ENCODE measurements around the gene ITGB4.

The ITGB4 gene
- long read RNA-seq, donor 1, result 0 reads
- long read RNA-seq, donor 2, result 0 reads
- long read RNA-seq, donor 3, result 0 reads
- long read RNA-seq, donor 4, result 0 reads
- long read RNA-seq, donor 5, full-length matches to known transcripts, result 1 of 1,601 reads
- long read RNA-seq, donor 5, partial matches to known transcripts, result 1,551 of 1,601 reads
- long read RNA-seq, donor 5, other reads (novel, unspliced or antisense), result 49 of 1,601 reads
- long read RNA-seq, donor 6, partial matches to known transcripts, result 849 of 877 reads
- long read RNA-seq, donor 6, other reads (novel, unspliced or antisense), result 28 of 877 reads
- long read RNA-seq, donor 7, result 0 reads
- long read RNA-seq, donor 8, result 0 reads

DNA sequence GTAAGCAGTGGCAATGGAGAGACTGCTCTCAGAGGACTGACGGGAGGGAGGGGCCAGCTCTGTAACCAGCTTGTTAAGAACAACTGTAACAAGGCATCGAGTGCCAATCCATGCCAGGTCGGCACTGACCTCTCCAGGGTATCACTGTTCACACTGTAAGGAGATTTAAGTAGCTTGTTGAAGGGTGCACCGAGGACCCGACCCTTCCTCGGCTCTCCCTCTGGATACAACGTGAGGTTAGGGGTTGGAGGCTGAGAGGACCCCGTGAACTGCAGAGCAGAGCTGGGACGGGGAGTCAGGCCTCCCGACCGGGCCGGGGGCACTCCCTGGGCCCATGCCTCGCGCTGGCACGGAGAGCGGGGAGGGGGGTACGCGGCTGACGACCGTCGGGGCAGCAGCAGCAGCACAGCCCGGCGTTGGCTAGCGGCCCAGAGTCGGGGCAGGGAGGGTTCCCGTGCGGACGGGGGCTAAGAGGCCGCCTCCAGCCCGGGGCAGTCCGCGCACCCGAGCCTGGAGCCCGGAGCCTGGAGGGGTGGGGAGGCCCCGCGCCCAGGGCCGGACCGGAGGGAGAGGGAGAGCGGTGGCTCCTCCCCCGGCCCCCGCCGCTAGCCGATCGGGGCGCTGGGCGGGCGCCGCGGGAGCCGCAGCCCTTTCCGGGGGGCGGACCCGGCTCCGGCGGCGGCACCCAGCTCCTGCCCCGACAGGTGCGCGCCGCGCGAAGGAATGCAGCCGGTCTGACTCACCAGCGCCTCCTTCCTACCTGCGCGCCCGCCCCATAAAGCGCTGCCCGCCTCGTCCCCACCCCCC lies at the start of gene ITGB4:
Gene ITGB4 (plus strand): TSS at position 804 of the 807 bp plus-strand sequence. CDS start 3,245 bp downstream, outside the sequence.
- peak; percentile 65 for DNase-seq

DNA sequence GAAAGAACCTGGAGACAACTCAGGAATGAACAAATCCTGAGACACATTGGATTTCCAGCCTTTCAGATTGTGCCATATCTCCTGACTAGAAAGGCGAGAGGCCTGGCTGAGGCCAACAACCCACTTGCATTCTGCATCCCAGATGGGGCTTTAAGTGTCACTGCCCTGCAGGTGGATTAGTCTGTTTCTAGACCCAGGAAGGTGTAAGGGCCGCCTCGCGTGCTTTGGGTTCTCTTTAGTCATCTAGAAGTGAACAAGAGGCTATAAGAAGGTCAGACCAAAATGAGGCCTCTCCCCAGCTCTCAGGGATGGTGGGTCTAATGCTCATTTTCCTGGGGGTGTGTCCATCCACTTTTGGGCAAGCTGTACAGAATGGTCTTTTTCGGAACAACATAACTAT lies 49.2 kb upstream of the ITGB4 start:
- no peak for DNase-seq

DNA sequence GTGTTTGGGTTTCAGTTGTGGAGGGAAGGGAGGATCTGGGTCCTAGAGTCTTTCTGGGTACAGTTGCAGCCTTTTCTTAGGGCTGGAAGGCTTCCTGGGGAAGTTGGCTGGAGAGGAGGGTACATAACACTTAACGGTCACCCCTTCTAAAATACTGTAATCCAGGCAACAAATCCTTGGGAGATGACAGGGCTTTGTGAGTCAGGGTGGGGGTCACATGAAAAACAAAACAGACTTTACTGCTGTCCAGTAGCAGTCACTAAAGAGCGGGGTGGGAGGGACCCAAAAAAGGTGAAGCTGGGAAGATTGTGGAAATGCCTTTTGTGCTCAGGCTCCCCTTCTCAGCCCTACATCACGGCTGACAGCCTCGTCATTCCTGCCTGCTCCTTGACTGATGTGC lies 47.8 kb upstream of the ITGB4 start:
- no peak for DNase-seq

DNA sequence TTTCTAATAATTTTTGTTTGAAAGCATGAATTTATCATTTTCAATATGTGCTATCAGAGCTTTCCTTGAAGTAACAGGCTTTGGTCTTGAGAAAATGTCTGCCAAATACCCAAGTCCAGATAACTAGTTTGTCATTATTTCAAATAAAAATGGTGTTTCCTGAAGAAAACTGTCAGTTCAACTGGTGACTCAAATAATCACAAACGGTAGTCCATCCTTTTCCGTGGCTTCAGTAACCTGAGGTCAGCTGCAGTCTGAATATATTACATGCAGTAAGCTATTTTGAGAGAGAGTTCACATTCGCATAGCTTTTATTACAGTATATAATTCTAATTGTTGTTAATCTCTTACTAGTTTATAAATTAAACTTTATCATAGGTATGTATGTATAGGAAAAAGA lies 44.8 kb upstream of the ITGB4 start:
- DNase-seq, result no peak

DNA sequence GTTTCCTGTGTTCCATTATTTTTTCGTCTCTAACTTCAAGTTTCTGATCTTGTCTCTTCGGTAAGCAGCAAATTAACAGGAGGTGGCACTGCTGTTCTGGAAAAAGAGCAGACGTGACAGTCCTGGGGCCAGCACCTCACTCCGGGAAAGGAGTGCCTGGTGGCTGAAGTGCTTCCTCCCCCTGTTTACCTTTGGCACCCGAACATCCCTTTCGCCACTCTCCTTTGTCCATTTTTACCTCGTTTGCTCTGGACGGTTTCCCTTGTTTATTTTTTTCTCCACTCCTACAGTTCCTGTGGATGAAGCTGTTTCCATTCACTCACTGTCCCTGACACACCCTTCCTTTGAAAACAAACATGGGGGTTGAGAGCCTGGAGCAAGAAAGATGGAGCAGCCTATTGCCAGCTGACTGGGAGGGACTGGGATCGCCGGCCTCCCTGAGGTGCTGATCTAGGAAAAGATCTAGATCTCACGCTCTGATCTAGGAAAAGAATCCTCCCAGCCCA lies 41.5 kb upstream of the ITGB4 start:
- DNase-seq, result no peak

DNA sequence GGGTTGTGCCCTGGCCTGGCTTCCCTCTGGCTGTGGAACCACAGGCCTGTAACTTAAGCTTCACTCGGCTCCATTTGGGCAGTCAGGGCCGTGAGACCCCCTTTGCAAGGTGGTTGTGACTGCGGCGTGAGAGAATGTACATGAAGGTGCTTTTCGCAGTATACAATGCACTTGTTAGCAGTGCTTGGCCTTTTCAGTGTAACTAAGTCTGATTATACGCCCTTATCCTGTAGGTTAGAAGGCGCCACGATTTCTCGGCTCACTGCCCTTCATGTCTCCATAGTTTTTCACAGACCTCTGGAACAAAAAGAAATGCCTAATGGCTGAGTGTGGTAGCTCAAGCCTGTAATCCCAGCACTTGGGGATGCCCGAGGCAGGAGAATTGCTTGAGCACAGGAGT lies 40.8 kb upstream of the ITGB4 start:
- no peak for DNase-seq

DNA sequence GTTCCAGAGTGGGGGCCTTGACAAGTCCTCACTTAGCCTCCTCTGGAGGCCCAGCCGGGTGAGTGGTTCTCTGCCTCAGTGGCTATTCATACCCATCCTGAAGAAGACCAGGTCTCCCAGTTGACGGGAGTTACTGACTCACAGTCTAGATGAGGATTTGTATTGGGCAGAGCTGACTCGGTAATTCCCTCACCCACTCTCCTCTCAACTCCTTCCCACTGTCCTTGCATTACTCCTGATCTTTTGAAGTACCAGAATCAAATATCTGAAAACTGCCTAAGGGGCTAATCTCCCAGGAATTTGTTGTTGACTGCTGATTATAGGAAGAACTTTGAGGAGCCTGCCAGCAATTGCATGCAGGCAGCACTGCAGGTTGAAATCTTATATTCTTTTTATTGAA lies 40.0 kb upstream of the ITGB4 start:
- DNase-seq, result no peak

DNA sequence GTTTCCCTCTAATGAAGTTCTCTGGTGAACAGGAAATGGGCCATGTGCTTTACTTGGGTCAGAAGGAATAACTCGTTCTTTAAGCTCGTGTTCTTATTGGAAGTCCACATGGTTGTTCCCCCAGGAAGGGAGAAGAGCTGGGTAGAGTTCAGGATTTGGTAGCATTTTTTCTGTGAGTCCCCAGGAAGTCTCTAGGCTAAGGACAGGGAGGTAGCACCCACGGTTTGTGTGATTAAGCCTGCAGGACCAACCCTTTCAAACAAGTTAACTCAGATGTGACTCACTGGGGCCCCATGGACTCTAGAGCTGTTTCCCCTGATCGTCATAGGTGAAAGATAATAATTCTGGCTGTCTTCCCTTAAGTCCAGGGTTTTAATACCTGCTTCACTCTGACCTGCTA lies 37.7 kb upstream of the ITGB4 start:
- DNase-seq, result no peak

DNA sequence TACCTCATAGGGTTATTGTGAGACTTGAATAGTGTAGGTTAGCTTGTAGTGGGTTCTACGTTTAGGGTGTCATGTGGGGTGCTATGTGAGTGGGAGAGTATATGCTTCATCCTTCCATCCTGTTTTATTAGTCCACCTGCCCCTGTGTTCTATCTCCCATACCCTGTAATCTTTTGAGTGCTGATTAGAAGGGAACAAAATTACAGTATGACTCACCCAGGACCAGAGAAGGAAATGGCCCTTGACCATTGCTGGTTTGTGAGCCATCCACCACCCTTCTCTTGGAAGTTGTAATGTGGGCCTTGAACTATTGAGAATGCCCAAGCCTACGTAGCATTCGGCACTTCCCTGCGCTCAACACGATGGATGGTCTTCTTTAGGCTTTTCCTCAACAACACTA lies 37.0 kb upstream of the ITGB4 start:
- no peak for DNase-seq

DNA sequence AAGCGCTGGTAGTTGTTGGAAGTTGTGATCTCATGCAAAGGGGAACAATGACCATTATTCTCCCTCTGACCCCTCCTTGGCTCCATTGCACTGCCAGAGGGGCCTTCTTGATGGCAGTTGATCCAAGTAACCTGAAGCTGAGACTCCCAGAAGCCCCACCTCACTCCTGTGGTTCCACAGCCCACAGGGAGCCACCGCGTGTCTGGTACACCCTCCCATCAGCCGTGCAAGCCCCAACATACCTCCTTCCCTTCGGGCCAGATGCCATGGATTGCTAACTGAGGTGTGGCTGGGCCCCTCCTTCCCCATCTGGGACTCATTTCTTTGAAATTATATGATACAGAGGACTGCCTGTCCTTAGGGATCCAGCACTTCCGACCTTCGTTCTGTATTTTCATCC lies 36.3 kb upstream of the ITGB4 start:
- DNase-seq, result no peak

DNA sequence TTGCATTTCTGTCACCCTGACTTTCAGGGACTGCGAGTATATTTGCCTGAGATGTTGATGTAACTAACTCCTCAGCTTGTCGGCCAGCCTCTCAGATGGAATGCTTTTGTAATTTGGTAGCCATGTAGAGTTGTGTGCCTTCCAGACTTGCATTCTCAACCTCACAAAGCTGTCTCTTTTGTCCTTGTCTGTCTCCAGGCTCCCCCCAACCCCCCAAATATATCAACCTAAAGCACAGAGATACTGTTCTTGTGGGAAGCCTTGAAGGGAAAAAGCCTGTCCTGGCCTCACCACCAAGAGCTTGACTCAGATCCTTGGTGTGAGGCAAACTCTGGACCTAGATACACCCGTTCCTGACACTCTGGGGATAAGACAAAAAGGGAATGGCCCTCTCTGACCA lies 35.8 kb upstream of the ITGB4 start:
- no peak for DNase-seq

DNA sequence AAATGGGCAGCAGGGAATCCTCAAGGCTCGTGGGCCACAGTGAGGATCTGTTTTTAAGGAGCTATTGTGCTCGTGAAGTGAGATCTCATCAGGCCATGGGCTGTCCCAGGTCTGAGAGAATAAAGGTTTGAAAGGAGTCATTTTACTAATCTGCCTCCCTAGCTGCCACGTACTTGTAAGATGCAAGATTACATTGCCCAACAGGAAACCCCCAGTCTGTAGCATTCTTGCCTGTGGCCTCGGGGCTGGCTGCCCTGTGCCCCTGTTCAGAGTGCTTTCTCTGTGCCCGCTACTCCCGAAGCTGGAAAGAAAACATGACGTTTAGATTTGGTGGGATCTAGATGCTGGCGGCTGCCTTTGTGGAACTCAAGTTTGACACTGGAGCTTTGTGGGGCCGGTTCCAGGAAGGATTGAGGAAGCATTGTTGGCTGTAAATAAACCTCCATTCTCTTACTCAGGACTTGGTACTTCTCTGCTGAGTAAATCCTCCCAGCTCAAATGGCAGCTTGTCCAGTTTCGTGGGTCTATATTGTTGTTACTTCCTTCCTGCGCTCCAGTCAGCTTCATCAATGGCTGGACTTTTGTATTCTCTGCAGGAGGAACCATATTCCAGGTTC lies 32.9 kb upstream of the ITGB4 start:
- DNase-seq, result no peak

DNA sequence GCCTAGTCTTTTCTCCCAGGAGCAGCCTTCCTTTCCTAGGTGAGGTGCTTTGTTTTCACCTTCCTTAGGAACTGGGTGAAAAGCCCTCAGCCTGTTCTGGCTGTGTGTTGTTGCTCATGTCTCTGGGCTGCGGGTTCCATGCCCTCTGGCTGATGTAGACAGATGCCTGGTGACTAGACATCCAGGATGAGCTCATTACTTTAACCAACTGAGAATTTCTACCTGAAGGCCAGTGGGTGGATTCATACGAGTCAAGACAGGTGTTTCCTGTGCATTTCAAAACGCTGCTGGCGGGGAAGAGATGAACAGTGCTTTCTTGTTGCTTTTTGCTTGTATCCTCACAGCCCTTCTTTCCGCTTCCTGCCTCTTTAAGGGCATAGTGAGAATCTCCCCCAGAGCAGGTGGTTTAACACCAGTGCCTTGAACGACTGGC lies 31.8 kb upstream of the ITGB4 start:
- no peak for DNase-seq

DNA sequence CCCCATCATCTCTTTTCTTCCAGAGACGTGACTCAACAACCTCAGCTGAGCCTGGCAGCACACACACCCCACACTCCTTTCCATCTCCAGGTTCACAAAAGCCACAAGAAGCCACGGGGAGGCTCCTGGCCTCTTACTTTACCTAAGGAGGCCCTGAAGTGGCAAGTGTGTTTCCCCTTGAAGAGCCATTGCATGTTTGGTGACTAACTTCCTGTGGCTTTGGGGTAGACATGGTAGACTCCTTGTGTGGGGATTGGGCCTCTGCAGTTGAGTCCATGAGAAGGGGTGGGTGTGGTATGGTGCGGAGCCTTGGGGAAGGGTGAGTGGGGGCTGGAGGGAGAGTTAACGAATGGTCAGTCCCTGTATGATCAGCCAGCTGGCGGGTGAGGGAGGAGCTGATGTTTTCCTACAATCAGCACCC lies 29.9 kb upstream of the ITGB4 start:
- no peak for DNase-seq

DNA sequence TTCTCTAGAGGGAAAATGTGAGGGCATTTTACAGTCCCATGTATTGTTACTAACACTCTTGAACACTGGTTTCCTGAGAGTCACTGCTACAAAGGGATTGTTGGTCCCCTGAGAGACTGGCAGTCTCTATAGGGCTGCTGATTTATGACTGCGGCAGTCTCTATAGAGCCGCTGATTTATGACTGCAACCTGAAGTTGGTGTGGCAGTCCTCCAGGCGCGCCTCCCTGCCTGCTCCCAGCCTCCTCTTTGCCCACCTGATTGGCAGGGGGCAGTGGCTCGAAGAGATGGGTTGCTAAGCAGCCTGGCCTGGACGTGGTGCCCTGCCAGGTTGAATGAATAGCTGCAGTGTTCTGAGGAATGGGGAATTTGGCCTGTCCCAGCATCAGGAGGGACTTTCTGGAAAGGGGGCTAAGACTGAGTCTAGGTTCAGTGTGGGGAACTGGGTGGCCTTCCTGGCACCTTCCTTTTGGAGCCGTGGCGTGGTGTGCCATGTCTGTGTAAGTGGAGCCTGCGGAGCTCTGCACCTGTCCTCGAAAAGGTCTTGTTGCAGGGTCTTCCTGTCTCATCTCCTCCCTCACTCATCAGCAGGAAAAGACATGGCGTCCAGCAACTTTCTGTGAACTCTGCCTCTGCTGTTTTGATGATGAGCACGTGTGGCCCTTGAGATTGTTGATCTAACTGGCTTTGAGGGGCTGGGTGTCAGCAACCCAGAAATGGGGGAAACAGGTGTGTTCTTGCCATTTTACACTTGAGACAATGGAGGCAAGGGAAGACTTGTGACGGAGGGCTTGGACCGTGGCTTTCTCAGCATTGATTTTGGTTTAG lies 29.2 kb upstream of the ITGB4 start:
- DNase-seq, result no peak

DNA sequence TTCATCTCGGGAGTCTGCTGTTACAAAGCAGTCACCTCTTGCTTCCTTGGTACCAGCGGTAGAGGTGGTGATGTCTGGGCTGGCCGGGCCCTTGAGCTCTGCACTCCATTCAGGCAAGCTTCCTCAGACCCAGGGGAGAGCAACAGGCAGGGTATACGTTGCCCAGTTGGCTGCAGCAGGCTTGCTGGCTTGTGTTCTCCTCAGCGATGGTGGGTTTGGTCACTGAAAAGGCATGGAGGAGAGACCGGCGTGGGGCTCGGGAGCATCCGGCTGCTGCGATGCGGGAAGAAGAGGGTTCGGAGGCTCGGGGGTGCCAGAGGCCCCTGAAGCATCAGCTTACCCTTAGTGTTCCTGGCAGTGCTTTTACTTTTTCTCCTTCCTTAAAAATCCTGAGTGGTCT lies 28.3 kb upstream of the ITGB4 start:
- DNase-seq, result no peak

DNA sequence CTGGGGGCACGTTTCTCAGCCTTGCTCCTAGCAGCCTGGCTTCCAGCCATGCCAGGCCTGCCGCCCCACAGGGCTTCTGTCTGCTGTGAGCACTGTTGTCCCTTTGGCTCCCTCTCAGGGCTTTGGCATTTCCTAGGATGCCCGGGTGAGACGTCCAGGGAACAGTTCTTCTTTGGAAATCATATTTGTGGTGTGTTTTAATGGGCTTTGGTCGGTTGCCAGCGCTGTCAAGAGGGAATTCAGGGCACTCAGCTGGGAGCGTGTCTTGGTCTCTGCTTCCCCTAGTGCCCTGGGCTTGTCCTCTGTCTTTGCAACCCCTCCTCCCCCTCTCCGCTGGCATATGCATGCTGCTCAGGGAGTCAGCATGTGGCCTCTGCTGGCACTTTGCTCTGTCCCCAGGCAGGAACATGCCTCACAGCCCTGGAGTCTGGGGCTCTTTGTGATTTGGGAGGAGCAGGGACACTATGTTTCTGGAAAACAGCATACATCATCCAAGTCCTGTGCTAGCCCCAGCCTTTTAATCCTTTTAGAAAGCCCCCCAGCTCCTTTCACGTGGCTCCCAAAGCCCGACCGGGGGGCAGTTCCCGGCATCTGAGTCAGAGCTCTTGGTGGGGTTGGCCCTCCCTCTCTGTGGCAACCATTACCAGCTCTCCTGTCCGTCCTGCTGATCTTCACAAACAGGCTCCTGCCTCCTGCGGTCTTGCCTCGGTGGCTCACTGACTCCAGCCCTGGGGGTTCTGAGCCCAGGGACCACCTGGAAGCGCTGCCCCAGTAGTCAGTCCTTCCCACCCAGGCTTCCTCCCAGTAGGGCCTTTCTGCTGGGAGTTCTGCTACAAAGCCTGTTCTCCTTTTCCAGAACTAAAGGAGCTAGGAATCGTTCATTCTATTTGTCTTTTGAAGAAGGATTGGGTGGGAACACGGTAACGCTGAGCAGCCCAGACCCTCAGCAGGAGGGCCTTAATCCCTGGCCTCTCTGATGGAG lies 27.5 kb upstream of the ITGB4 start:
- DNase-seq, result no peak

DNA sequence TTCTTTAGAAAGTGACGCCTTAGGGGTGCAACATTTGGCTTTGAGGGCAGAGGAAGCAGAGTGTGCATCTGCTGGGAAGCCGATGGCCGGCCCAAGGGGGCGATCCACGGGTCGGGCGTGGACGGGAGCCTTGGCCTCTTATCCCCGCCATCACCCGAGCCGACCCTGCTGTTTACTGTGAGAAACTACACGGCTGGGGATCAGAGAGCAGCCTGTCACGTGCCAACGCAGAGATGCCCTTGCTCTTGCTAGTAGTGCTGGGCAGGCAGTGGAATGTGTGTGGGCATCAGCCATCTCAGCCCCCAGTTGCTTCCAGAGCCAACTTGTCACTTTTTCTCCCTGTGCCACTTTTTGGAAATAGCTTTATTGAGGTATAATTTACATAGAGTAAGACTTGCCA lies 26.7 kb upstream of the ITGB4 start:
- DNase-seq, result no peak

DNA sequence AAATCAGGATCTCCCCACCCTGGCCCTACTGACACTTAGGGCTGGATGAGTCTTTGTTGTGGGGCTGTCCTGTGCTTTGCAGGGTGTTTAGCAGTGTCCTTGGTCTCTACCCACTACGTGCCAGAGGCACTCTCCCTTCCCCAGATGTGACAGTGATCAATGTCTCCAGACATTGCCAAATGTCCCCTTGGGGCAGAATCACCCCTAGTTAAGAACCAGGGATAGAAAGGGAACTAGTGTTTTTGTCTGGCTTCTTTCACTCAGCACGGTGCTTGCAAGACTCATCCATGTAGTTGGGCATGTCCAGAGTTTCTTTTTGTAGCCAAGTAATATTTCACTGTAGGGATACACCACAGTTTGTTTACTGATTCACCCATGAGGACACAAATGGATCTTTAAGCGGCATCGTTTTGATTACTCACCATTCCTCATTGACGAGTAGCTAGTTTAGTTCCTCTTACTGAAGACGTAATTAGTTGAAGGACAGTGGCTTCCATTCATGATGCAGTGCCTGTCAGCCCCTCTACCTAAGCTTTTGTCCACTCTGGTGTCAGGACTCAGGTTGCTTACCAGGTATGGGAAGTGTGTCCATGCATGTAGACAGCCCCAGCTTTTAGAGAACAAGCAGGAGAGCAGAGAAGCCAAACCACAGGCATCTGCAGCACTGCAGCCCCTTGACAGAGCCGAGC lies 26.0 kb upstream of the ITGB4 start:
- no peak for DNase-seq

DNA sequence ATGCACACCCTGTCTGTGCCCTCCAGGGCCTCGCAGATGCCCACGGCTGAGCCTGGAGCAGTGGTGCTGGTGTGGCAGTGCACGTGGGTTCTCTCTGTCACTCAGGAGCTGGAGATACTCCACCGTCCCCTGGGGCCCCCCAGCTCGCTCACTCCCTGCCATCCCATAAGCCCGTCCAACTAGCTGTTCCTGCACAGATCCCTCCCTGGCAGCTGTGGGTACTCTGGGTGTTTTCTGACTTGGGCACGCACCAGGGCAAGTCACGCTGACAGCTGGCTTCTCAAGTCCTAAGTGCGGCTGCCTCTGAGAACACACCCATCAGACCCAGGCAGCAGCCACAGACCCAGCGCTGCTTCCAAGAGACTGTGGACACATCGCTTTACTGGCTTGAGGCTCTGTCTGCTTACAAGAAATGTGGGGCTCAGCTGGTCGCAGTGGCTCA lies 25.4 kb upstream of the ITGB4 start:
- no peak for DNase-seq

Data from right kidney (tissue), 9 donors.